IMR-90 (cell line): ENCODE measurements around the gene INPP5A. TPM values are rescaled to one million over a fixed set of nuclear protein-coding genes. Genes with fewer than 3 reads are reported as not detected.

Source experiments
- ATAC-seq: fragments of 200-7000 bp; cut with Tn5 transposase; 2 replicates; pipeline ENCODE4 v1.9.1; 2020; ENCODE audit warnings: low read depth, mild to moderate bottlenecking, moderate library complexity
- BruUV-seq: library from RNA; stranded (reverse); fragments of 400-500 nt; replicated peaks from 2 replicates; lab custom pipeline; 2021; lab: Mats Ljungman, UMichigan
- CTCF ChIA-PET: fragments of 300-600 bp; formaldehyde crosslinking; extraction: SDS; loops from one replicate; lab custom pipeline; 2021; ENCODE audit warnings: antibody characterized with exemption; lab: Yijun Ruan, JAX
- POLR2A ChIA-PET: fragments of 300-600 bp; sonication (Branson Sonifier 250); formaldehyde crosslinking; loops from one replicate; lab custom pipeline; 2022; ENCODE audit warnings: antibody characterized with exemption; ENCODE audit not compliant: unreplicated experiment; lab: Charles Lee
- DNase-seq: peaks from one replicate; pipeline ENCODE4 v3.0.0; 2013
- H2AFZ ChIP-seq: replicated peaks from 2 replicates; pipeline ENCODE3; 2013; ENCODE audit warnings: low read length, mild to moderate bottlenecking; ENCODE audit not compliant: poor library complexity
- H2AK5ac ChIP-seq: 2 replicates; pipeline ENCODE4 v1.6.1; 2013; ENCODE audit warnings: low read depth, low read length, inconsistent platforms
- H2AK9ac ChIP-seq: replicated peaks from 2 replicates; pipeline ENCODE3; 2013; ENCODE audit warnings: mild to moderate bottlenecking, low read depth, low read length, moderate library complexity; ENCODE audit not compliant: poor library complexity
- H2BK120ac ChIP-seq: 2 replicates; pipeline ENCODE4 v1.6.1; 2013; ENCODE audit warnings: low read depth, low read length, inconsistent platforms
- H2BK15ac ChIP-seq: 3 replicates; pipeline ENCODE4 v1.6.1; 2013; ENCODE audit warnings: low read depth, low read length, inconsistent platforms
- H2BK20ac ChIP-seq: 2 replicates; pipeline ENCODE4 v1.6.1; 2013; ENCODE audit warnings: low read depth, mild to moderate bottlenecking, inconsistent platforms, low read length, moderate library complexity
- H2BK5ac ChIP-seq: 2 replicates; pipeline ENCODE4 v1.6.1; 2013; ENCODE audit warnings: mild to moderate bottlenecking, low read depth, low read length, inconsistent platforms; ENCODE audit not compliant: poor library complexity, severe bottlenecking
- H3K14ac ChIP-seq: replicated peaks from 2 replicates; pipeline ENCODE4 v1.6.1; 2013; ENCODE audit warnings: low read depth, low read length, inconsistent platforms
- H3K18ac ChIP-seq: 2 replicates; pipeline ENCODE4 v1.6.1; 2013; ENCODE audit warnings: low read depth, low read length, control low read depth
- H3K23ac ChIP-seq: 2 replicates; pipeline ENCODE4 v1.6.1; 2013; ENCODE audit warnings: low read depth, low read length, inconsistent platforms
- H3K27ac ChIP-seq: 2 replicates; pipeline ENCODE4 v1.5.1; 2013; ENCODE audit warnings: mild to moderate bottlenecking, control low read depth, low read length; ENCODE audit not compliant: insufficient read depth
- H3K27me3 ChIP-seq: 2 replicates; pipeline ENCODE4 v1.6.1; 2013; ENCODE audit warnings: low read length; ENCODE audit not compliant: control insufficient read depth, insufficient read depth
- H3K36me3 ChIP-seq: 2 replicates; pipeline ENCODE4 v1.6.1; 2013; ENCODE audit warnings: low read length, mixed read lengths; ENCODE audit not compliant: control insufficient read depth, insufficient read depth
- H3K4ac ChIP-seq: 2 replicates; pipeline ENCODE4 v1.6.1; 2013; ENCODE audit warnings: low read depth, low read length, inconsistent platforms
- H3K4me1 ChIP-seq: 2 replicates; pipeline ENCODE4 v1.6.1; 2013; ENCODE audit warnings: low read length, mixed read lengths; ENCODE audit not compliant: control insufficient read depth, insufficient read depth
- H3K4me2 ChIP-seq: 2 replicates; pipeline ENCODE4 v1.6.1; 2013; ENCODE audit warnings: low read depth, mild to moderate bottlenecking, control low read depth, low read length, moderate library complexity
- H3K4me3 ChIP-seq: 2 replicates; pipeline ENCODE4 v1.5.1; 2013; ENCODE audit warnings: low read depth, mild to moderate bottlenecking, control low read depth, low read length, moderate library complexity; ENCODE audit not compliant: insufficient read depth
- H3K56ac ChIP-seq: 2 replicates; pipeline ENCODE4 v1.6.1; 2013; ENCODE audit warnings: low read length, inconsistent platforms; ENCODE audit not compliant: insufficient read depth; ENCODE audit errors: extremely low read depth
- H3K79me1 ChIP-seq, 2 experiments: 2 replicates each; pipeline ENCODE4 v1.6.1; 2013; ENCODE audit warnings: low read length in 2 of 2, inconsistent platforms in 1 of 2, low read depth in 1 of 2
- H3K9ac ChIP-seq: 2 replicates; pipeline ENCODE4 v1.6.1; 2013; ENCODE audit warnings: low read depth, low read length, control low read depth
- H3K9me1 ChIP-seq: 2 replicates; pipeline ENCODE4 v1.6.1; 2013; ENCODE audit warnings: low read length, inconsistent platforms; ENCODE audit not compliant: insufficient read depth
- H3K9me3 ChIP-seq: 2 replicates; pipeline ENCODE4 v1.6.1; 2013; ENCODE audit warnings: low read length; ENCODE audit not compliant: control insufficient read depth, insufficient read depth
- H4K20me1 ChIP-seq: 2 replicates; pipeline ENCODE4 v1.6.1; 2013; ENCODE audit warnings: low read length, inconsistent platforms; ENCODE audit not compliant: insufficient read depth
- H4K5ac ChIP-seq: 2 replicates; pipeline ENCODE4 v1.6.1; 2013; ENCODE audit warnings: mild to moderate bottlenecking, low read depth, low read length, control low read depth
- H4K8ac ChIP-seq, 2 experiments: 2 replicates each; pipeline ENCODE4 v1.6.1; 2013; ENCODE audit warnings: low read depth in 2 of 2, low read length in 2 of 2, control low read depth in 1 of 2, inconsistent platforms in 1 of 2
- H4K91ac ChIP-seq: 2 replicates; pipeline ENCODE4 v1.6.1; 2013; ENCODE audit warnings: low read depth, low read length, inconsistent platforms; ENCODE audit not compliant: insufficient read depth
- BHLHE40 ChIP-seq: fragments of 150-350 bp; IDR thresholded peaks from 2 replicates; pipeline ENCODE4 v1.6.1; 2016; ENCODE audit warnings: mild to moderate bottlenecking, low read depth, low read length
- CEBPB ChIP-seq: IDR thresholded peaks from 2 replicates; pipeline ENCODE4 v1.6.1; 2012; ENCODE audit warnings: low read depth, low read length, improper control_type of control experiment
- FOS ChIP-seq: fragments of 150-350 bp; IDR thresholded peaks from 2 replicates; pipeline ENCODE4 v1.6.1; 2016; ENCODE audit warnings: low read depth, low read length
- MAFK ChIP-seq: IDR thresholded peaks from 2 replicates; pipeline ENCODE4 v1.6.1; 2012; ENCODE audit warnings: low read depth, low read length, improper control_type of control experiment
- MAZ ChIP-seq: IDR thresholded peaks from 2 replicates; pipeline ENCODE4 v1.6.1; 2012; ENCODE audit warnings: low read depth, mild to moderate bottlenecking, low read length, improper control_type of control experiment, moderate library complexity, borderline replicate concordance
- POLR2A ChIP-seq: IDR thresholded peaks from 2 replicates; pipeline ENCODE4 v1.6.1; 2012; ENCODE audit warnings: mild to moderate bottlenecking, low read depth, low read length
- RAD21 ChIP-seq: IDR thresholded peaks from 2 replicates; pipeline ENCODE4 v1.6.1; 2012; ENCODE audit warnings: low read length, improper control_type of control experiment
- RCOR1 ChIP-seq: IDR thresholded peaks from 2 replicates; pipeline ENCODE4 v1.6.1; 2012; ENCODE audit warnings: mild to moderate bottlenecking, low read length, improper control_type of control experiment; ENCODE audit not compliant: insufficient replicate concordance
- RFX5 ChIP-seq: IDR thresholded peaks from 2 replicates; pipeline ENCODE4 v1.8.0; 2012; ENCODE audit warnings: low read depth, mild to moderate bottlenecking, low read length, moderate library complexity
- SMC3 ChIP-seq: fragments of 150-350 bp; IDR thresholded peaks from 2 replicates; pipeline ENCODE4 v1.6.1; 2016; ENCODE audit warnings: low read depth, mild to moderate bottlenecking, antibody characterized with exemption, low read length, moderate library complexity
- WGBS, 2 experiments: methylation state at CpG; one replicate each; pipeline versions ENCODE4 v1.1.5 to v1.1.7; 2013; ENCODE audit warnings: missing lambda C conversion rate in 2 of 2; ENCODE audit not compliant: insufficient read length in 1 of 2; ENCODE audit errors: extremely low coverage in 2 of 2; 5-methylcytosine and 5-hydroxymethylcytosine counted together
- dilution Hi-C: fragments of 300-500 bp; cut with HindIII; formaldehyde crosslinking; loops from one replicate; pipeline ENCODE4 v1.14.3; 2018; ENCODE audit warnings: low sequenced_read_pairs; ENCODE audit not compliant: unreplicated experiment
- in situ Hi-C: fragments of 300-500 bp; cut with MboI; formaldehyde crosslinking; loops from 3 replicates; pipeline ENCODE4 v1.14.3; 2019; ENCODE audit warnings: low sequenced_read_pairs, inconsistent platforms, mixed read lengths
- intact Hi-C: fragments of 100-400 bp; cut with micrococcal nuclease; formaldehyde crosslinking; loops from 2 replicates; pipeline ENCODE4 v1.10.0; 2022
- polyA plus RNA-seq, 3 experiments: library from polyadenylated mRNA; depleted of rRNA; stranded (reverse); fragments of >200 nt; gene quantifications; 2 replicates each; pipeline ENCODE4 v1.2.3, GENCODE V29; 2012; ENCODE audit warnings: low replicate concordance in 1 of 3
- total RNA-seq: library from RNA; depleted of rRNA; stranded (reverse); fragments of >200 nt; gene quantifications from 2 replicates; pipeline ENCODE4 v1.2.3, GENCODE V29; 2012
- TF ChIP-seq, protein P1 (sequence below): conservative IDR thresholded peaks from 2 replicates; pipeline ENCODE4 v1.5.1; 2012; ENCODE audit warnings: mild to moderate bottlenecking, low read depth, low read length, improper control_type of control experiment
- TF ChIP-seq, protein P2 (sequence below): fragments of 150-350 bp; IDR thresholded peaks from 2 replicates; pipeline ENCODE4 v1.6.1; 2016; ENCODE audit warnings: low read depth, mild to moderate bottlenecking, low read length, moderate library complexity, borderline replicate concordance

The INPP5A gene
- total and polyA plus RNA-seq, 2 of the 4 experiments (the other 2 are of a cell fraction) = 21.4 to 36.7 TPM

DNA sequence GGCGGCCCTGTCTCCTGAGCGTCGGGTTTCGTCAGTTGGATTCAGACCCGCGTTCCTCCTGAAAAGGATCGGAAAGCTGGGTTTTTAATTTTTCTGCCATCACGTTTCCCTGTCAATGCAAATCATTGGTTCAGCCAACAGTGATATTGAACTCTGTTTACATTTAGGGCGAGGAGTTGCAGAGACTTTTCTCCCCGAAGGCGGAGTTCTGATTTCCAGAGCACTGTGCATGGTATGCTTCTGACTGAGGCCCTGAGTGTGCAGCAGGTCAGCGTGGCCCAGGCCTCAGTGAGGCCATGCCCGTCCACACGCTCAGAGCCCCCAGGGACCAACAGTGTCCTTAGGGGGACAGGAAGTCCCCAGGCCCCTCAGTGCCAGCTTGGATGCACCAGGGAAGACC lies 221.3 kb downstream of the INPP5A start:
- H3K4ac ChIP-seq = no peak overlapping the region
- no peak overlapping the region for H2AFZ ChIP-seq
- TF ChIP-seq BHLHE40 (no peak), RFX5 (no peak), MAFK (no peak), RCOR1 (no peak), SMC3 (no peak), MAZ (no peak), RAD21 (no peak), FOS (no peak), POLR2A (no peak), CEBPB (no peak)
- TF ChIP-seq, protein P1, sequence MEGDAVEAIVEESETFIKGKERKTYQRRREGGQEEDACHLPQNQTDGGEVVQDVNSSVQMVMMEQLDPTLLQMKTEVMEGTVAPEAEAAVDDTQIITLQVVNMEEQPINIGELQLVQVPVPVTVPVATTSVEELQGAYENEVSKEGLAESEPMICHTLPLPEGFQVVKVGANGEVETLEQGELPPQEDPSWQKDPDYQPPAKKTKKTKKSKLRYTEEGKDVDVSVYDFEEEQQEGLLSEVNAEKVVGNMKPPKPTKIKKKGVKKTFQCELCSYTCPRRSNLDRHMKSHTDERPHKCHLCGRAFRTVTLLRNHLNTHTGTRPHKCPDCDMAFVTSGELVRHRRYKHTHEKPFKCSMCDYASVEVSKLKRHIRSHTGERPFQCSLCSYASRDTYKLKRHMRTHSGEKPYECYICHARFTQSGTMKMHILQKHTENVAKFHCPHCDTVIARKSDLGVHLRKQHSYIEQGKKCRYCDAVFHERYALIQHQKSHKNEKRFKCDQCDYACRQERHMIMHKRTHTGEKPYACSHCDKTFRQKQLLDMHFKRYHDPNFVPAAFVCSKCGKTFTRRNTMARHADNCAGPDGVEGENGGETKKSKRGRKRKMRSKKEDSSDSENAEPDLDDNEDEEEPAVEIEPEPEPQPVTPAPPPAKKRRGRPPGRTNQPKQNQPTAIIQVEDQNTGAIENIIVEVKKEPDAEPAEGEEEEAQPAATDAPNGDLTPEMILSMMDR = no peak
- TF ChIP-seq, protein P2, sequence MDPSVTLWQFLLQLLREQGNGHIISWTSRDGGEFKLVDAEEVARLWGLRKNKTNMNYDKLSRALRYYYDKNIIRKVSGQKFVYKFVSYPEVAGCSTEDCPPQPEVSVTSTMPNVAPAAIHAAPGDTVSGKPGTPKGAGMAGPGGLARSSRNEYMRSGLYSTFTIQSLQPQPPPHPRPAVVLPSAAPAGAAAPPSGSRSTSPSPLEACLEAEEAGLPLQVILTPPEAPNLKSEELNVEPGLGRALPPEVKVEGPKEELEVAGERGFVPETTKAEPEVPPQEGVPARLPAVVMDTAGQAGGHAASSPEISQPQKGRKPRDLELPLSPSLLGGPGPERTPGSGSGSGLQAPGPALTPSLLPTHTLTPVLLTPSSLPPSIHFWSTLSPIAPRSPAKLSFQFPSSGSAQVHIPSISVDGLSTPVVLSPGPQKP = no peak
- H3K56ac ChIP-seq = no peak overlapping the region
- no peaks in the 10 kb centered on the region; the same call in 1 of the 2 replicates for H3K9me3 ChIP-seq
- 0 out of 4 replicates have a peak, but pooled peaks cover 0 to 4% of the 10 kb centered on the region in 2 experiments for H3K79me1 ChIP-seq
- no peak overlapping the region for H4K91ac ChIP-seq
- H2BK120ac ChIP-seq = no peak overlapping the region
- H4K5ac ChIP-seq = no peak overlapping the region
- ChIA-PET POLR2A (no interaction called here), CTCF (no interaction called here)
- H3K14ac ChIP-seq = no peak overlapping the region
- BruUV-seq = no TSS peak
- no peak overlapping the region for H3K4me2 ChIP-seq
- ATAC-seq (no peak), DNase-seq (no peak)
- no peak overlapping the region for H2AK5ac ChIP-seq
- in situ Hi-C loops (no loop called here), intact Hi-C loops (no loop called here), dilution Hi-C loops (no loop called here)
- H3K4me3 ChIP-seq = no peak overlapping the region
- H3K18ac ChIP-seq = no peak overlapping the region
- no peak overlapping the region for H2BK15ac ChIP-seq
- H2BK20ac ChIP-seq = no peak overlapping the region
- no peaks in the 10 kb centered on the region for H3K4me1 ChIP-seq
- H3K23ac ChIP-seq = no peak overlapping the region
- no peak overlapping the region for H3K27ac ChIP-seq
- H3K27me3 ChIP-seq = no peaks in the 10 kb centered on the region
- no peaks in the 10 kb centered on the region for H4K20me1 ChIP-seq
- 90% methylated on average over 6 of the region's 14 CpGs; no CpG with 5 or more reads in 1 of the 2 experiments for WGBS, 2 experiments
- peaks cover 12% of the 10 kb centered on the region for H3K36me3 ChIP-seq
- no peak overlapping the region for H2AK9ac ChIP-seq
- peaks cover 15% of the 10 kb centered on the region for H3K9me1 ChIP-seq
- H3K9ac ChIP-seq = no peak overlapping the region
- no peak overlapping the region for H4K8ac ChIP-seq
- no peak overlapping the region for H2BK5ac ChIP-seq
